MM.1S (cell line): ENCODE measurements around the gene STAT5A.

Experiments
- EZH2 ChIP-seq: fragments of 300-600 bp; sonication (generic); optimal IDR thresholded peaks from 2 replicates; pipeline ENCODE3; 2017; ENCODE audit warnings: low read depth, mild to moderate bottlenecking, antibody characterized with exemption, low read length, mixed read lengths
- EZH2phosphoT487 ChIP-seq: fragments of 300-600 bp; sonication (generic); IDR thresholded peaks from 2 replicates; pipeline ENCODE4 v1.6.1; 2018; ENCODE audit warnings: antibody characterized with exemption, low read length
- TF ChIP-seq, protein P1 (sequence below): fragments of 300-600 bp; sonication (generic); IDR thresholded peaks from 2 replicates; pipeline ENCODE4 v1.5.1; 2016; ENCODE audit warnings: antibody characterized with exemption, low read length, mixed read lengths

DNA sequence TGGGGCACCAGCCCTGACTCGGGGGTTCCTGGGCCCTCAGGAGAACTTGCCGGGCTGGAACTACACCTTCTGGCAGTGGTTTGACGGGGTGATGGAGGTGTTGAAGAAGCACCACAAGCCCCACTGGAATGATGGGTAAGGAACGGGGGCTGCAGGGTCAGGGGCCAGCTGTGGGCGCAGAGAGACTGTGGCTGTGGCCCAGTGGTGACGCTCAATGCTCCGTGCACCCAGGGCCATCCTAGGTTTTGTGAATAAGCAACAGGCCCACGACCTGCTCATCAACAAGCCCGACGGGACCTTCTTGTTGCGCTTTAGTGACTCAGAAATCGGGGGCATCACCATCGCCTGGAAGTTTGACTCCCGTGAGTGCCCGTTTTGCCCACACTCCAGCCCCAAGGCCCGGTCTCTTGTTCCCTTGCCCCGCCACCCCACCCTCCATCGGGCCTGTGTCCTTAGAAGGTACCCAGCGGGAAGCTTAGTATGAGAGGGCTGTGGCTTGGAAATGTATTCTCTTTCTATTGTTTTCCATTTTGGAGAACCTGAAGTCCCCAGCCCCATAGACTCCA lies 19.1 kb downstream of the STAT5A start:
- TF ChIP-seq, protein P1, sequence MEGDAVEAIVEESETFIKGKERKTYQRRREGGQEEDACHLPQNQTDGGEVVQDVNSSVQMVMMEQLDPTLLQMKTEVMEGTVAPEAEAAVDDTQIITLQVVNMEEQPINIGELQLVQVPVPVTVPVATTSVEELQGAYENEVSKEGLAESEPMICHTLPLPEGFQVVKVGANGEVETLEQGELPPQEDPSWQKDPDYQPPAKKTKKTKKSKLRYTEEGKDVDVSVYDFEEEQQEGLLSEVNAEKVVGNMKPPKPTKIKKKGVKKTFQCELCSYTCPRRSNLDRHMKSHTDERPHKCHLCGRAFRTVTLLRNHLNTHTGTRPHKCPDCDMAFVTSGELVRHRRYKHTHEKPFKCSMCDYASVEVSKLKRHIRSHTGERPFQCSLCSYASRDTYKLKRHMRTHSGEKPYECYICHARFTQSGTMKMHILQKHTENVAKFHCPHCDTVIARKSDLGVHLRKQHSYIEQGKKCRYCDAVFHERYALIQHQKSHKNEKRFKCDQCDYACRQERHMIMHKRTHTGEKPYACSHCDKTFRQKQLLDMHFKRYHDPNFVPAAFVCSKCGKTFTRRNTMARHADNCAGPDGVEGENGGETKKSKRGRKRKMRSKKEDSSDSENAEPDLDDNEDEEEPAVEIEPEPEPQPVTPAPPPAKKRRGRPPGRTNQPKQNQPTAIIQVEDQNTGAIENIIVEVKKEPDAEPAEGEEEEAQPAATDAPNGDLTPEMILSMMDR, result no peak
- TF ChIP-seq EZH2phosphoT487, result no peak
- no peak for TF ChIP-seq EZH2
